NCI-H2196 (cell line): ENCODE measurements around the gene EN2.
A peak's percentile ranks its signal among the peaks of the same experiment; 100 is the strongest.

Experiments used
- DNase-seq: peaks from one replicate; lab custom pipeline; 2025; ENCODE audit not compliant: unreplicated experiment; lab: John Stamatoyannopoulos, UW

Gene EN2

GRCh38 chr7:155484483-155485399, 26.8 kb downstream of the EN2 start:
- DNase-seq = no peak

DNA sequence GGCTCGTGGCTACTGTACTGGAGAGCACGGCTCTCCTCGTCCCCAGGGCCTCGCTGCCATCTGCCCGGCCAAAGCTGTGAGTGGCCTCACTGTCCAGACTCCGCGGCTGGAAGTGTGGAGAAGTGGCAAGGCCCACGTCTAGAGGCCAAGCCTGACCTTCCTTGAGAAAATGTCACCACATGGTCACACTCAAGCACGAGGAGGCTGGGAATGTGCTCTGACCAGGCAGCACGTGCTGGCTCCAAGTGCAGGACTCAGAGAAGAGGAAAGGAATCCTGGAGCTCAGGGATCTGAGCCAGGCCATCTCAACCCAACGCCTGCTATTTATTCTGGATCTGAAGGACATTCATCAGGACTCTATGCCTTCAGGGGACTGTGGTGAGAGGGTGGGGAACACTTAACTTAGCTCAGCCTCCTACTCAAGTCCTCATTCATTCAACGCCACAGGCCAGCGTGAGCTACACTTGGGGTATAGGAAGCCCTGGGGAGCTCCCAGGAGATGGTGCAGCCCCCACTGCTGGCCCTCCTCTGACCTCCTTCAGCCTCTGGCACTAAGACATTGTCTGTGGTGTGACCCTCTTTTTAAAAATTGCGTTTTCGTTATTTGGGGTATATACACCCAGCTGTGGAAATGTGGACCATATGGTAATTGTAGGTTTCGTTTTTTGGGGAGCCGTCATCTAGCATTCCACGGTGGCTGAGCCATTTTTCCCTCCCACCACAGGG, 29.0 kb downstream of the EN2 start:
- DNase-seq = no peak

DNA sequence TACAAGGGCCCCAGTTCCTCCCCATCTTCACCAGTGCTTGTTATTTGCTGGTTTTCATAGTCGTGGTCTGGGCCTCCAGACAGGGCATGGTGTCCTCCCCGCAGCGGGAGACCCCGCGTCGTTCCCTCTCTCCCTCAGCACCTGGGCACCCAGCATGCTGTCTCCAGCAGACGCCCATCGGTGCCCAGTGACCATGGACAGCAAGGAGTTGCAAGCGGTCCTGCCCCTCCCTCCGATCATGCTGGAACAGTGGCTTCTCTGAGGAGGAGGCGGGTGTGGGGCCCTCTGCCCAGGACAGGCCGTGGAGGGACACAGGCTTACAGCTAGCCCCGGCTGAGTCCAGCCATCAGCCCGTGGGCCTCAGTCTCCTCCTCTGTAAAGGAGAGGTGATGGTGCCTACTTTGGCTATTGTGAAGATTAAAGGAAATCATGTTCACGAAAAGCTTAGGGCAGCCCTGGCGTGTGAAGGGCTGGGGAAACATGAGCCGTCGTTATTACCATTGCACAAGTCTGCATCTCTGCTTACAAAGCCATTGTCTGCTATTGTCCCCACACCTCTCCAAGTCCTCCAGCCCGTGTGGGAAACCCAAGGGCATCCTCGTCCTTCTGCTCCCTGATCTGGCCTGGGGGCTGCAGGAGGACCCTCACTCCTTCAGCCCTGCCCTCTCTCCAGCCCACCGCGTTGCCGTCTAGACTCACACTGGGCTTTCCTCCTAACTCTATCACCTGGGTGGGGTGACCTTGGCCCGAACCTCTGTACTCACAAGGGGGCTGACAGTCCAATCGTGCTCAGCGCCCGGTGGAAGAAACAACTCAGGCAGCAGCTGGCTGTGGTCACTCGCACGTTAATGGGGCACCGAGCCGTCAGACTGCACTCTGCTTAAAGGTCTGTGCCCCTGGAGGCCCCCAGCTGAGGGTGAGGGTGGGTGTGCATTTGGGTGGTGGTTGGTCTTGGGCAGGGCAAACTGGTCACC, 29.9 kb downstream of the EN2 start:
- no peak for DNase-seq

- DNase-seq = no peak
Observed at GRCh38 chr7:155488483-155489127, 30.7 kb downstream of the EN2 start.

DNA sequence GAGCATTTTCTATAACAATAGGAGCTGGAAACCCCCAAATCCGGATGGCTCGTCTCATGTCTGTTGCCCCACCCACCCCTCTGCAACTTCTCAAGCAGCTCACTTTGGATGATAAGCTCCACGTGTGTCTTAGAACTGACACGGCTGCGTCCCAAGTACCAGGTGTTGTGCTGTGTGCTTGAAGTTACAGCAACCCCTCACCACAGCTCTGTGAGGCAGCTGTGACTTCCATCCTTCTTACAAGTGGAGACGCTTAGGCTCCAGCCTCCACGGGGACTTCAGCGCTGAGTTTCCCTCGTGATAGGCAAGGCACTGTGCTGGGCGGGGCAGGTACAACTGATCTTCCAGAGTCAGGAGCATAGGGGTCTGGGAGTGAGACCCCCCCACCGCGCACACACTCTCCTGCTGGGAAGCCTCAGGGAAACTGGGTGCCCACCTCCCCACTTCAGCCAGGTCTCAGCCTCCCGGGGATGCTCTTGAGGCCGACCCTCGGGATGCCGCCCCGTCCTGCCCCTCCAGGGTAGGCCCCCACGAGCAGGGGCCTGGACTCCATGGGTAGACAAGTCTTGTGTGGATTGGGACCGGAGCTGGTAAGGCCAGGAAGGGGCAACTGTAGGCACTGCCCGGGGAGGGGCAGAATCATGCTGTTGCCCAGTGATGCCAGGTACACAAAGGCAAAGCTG, 31.4 kb downstream of the EN2 start:
- no peak for DNase-seq

GRCh38 chr7:155489862-155490696, 32.1 kb downstream of the EN2 start:
- DNase-seq = no peak

DNA sequence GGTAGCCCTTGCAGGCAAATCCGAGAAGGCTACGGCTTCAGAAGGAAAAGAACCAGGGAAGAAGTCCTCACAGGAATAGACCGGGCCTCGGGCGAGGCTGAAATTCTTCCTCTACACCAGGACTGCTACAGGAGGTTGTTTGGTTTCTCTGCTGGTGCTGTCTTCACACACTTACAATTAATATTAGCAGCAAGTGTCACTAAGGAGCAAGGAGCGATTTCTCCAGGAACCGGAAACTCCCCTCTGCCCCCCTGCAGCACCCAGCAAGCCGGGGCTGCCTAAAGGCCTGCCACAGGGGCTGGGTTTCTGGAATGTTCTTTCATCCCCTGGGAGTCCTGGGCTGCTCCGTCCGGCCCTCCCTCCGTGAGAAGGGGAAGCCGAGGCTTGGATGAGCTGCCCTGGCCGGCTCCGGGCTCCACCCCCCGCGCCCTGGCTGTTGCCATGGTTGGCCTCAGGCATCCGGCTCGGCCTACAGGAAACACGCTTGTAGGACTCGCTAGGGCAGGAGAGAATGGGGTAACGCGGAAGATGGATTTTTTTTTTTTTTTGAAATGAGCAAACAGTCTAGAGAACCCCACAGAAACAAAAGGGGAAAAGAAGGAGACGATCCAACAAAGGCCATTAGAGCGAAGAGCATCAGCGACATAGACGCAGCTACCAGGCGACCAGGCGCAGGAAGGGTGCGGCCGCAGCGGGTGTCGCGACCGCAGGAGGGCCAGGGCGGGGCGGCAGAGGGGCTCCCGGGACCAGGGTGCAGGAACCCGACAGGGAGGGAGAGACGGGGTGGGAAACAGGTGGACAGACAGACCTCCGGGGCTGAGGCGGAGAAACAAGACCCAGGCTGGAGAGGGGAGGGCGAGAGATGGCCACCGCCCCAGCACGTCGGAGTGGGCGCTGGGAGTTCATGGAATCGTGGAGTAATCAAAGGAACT, 33.0 kb downstream of the EN2 start:
- DNase-seq = no peak

GRCh38 chr7:155491812-155492211, 33.9 kb downstream of the EN2 start:
- DNase-seq = no peak

DNA sequence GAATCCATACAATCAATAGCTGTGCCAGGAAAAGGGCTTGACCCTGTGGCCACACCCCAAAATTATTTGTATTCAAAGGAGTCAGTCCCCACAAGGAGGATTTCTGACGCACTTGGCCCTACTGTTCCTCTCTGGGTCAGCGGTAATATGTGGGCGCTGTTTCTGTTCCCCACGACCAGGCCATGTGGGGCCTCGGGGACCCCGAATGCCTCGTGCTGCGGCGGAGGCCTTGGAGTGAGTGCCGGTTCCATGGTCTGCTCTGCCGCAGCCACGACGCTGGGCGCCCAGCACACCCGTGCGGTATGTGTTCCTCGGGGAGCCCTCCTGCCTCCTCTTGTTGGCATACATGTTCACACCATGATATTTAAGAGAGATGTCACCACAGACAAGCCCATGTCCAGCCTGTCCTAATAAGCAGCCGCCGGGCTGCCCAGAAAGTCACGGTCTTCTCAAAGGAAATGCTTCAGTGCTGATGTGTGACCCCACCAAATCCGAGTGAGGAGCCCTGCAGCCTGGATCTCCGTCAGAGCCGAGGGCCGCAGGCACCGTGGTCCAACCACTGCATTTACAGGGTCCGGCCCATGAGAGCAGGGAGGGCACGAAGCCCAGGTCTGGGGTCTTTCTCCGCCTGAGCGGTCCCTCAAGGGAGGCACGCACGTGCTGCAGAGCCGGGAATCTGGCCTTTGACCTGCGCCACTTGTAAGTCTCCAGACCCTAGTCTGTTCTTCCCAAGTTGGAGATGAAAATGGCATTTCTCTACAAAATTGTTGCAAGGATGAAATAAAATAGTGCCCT, 36.0 kb downstream of the EN2 start:
- no peak for DNase-seq

GRCh38 chr7:155494551-155494950, 36.6 kb downstream of the EN2 start:
- DNase-seq = no peak

GRCh38 chr7:155495440-155496248, 37.7 kb downstream of the EN2 start:
- DNase-seq = peak; percentile 47

DNA sequence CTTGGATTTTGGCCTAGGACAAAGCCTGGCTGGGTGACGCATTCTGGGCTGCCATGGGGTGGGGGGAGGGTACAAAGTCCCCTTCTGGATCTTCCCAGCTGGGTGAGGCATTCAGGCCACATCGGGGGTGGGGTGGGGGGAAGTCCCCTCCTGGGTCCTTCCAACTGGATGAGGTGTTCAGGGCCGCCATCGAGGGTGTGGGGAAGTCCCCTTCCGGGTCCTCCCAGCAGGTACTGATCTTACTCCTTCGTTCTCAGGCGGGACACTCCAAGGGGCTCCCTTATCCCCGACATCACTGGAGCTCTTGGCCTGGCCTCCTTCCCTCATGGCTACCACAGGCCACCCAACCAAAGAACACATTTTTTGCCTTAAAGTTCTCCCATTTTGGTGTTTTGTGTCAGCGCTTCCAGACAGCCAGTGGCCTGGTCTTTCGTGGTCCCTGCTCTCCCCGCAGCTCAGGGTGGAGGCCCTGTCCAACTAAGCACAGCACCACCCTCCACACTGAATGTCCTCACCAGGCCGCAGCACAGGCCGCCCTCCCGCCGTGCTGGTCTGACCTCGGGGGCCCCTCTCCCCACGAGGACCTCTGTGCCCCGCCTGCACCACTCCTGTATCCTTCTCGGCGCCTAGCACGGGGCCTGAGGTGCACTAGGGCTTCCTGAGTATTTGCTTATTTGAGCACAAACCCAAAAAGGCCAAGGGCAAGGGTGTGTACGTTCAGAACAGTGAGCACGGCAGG, 38.5 kb downstream of the EN2 start:
- no peak for DNase-seq

DNA sequence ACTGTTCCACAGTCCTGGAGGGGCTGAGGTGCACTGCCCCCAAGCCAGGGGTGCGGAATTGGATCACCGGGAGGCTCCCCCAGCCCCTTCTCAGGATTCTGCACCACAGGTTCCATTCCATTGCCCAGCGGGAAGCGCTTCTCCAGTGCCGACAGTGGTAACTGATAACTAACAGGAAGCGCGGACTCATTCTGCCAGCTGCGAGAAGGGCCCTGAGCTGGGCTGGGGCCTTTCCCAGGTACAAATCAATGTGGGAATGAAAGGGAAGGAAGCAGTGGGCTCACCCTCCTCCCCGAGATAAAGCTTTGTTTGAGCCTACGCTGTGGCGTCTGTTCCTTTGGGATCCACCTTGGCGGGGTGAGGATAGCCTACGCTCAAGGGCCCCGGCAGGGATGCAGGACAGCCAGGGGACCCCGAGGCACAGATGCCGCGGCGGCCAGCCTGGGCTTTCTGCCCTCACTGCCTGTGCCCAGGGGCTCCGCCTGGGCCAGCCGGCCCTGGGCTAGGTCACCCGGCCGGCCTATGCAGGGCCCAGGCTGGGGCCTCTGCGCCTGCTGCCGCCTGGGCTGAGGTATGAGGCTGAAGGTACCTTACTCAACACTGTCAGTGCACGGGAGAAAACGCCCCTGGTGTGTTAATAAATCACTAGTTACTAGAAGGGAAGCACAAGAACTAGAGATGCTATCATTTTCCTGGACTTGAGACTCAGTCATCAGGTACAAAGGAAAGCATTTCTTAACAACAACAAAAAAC, 39.4 kb downstream of the EN2 start:
- DNase-seq = no peak

- no peak for DNase-seq
Observed at GRCh38 chr7:155505422-155505793, 47.5 kb downstream of the EN2 start.

DNA sequence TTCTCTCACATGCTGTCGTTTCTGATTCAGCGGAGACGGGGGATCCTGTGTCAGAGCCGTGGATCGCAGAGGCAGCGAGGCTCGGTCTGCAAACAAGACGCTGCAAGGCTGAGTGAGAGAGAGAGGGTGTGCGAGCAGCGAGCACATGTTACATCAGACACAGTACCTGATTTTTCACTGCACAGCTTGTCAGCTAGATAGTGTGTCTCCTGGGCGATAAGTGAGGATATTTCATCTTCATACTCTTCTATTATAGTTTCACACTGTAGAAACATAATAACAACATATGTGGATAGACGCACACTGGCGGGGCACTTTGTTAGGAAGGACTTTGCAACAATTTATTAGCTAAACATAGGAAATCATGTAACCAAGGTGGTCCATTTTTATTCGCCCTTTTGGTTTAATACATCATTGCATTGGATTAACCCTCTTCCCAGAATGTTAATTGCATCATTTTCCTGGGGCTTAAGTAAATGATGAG, 49.0 kb downstream of the EN2 start:
- no peak for DNase-seq
